SK-N-SH treated with all-trans-retinoic acid at 6 μM for 48 hours (cell line): ENCODE results near the gene SCAP.

ENCODE experiments used
- CSRNP3 ChIP-seq: fragments of 250-450 bp; sonication (Bioruptor Pico); IDR thresholded peaks from 2 replicates; pipeline ENCODE4 v1.5.1; 2021; ENCODE audit warnings: mild to moderate bottlenecking, moderate library complexity
- ZFP30 ChIP-seq: fragments of 450-650 bp; formaldehyde crosslinking; IDR thresholded peaks from 2 replicates; pipeline ENCODE4 v1.5.0; 2022; ENCODE audit warnings: mild to moderate bottlenecking, moderate library complexity
- ZNF70 ChIP-seq: fragments of 450-650 bp; formaldehyde crosslinking; IDR thresholded peaks from 2 replicates; pipeline ENCODE4 v1.5.0; 2020; ENCODE audit warnings: mild to moderate bottlenecking, moderate library complexity

GRCh38 chr3:47398228-47398627 is 77.5 kb downstream of the SCAP start:
- TF ChIP-seq CSRNP3 (CRISPR knock-in tag) (no peak), ZFP30 (no peak), ZNF70 (CRISPR knock-in tag) (no peak)
